GM21360 (cell line): ENCODE measurements around the gene TIGIT.

Source experiments
- ATAC-seq: cut with Tn5 transposase; IDR thresholded peaks from one replicate; pipeline ENCODE4 v1.9.1; 2021; ENCODE audit warnings: mild to moderate bottlenecking, moderate library complexity; ENCODE audit not compliant: unreplicated experiment

TIGIT gene

GRCh38 chr3:114350690-114351089, 56.9 kb downstream of the TIGIT start:
- no peak for ATAC-seq

- ATAC-seq = no peak
These were observed 57.4 kb downstream of the TIGIT start for GRCh38 chr3:114351123-114351821.

GRCh38 chr3:114351822-114352145, 58.0 kb downstream of the TIGIT start:
- no peak for ATAC-seq

- ATAC-seq = no peak
These were observed 61.8 kb downstream of the TIGIT start for GRCh38 chr3:114355653-114356052.

- ATAC-seq = no peak
These were observed 62.2 kb downstream of the TIGIT start for GRCh38 chr3:114356066-114356465.

- ATAC-seq = no peak
These were observed 62.7 kb downstream of the TIGIT start for GRCh38 chr3:114356525-114356924.
